IMR-90 (cell line): ENCODE data around the gene PODNL1. TPM values are rescaled to one million over a fixed set of nuclear protein-coding genes. Genes with fewer than 3 reads are reported as not detected.
A peak's percentile ranks its signal among the peaks of the same experiment; 100 is the strongest.

Experiments
- ATAC-seq: fragments of 200-7000 bp; cut with Tn5 transposase; 2 replicates; pipeline ENCODE4 v1.9.1; 2020; ENCODE audit warnings: low read depth, mild to moderate bottlenecking, moderate library complexity
- BruUV-seq: library from RNA; stranded (reverse); fragments of 400-500 nt; replicated peaks from 2 replicates; lab custom pipeline; 2021; lab: Mats Ljungman, UMichigan
- CTCF ChIA-PET: fragments of 300-600 bp; formaldehyde crosslinking; extraction: SDS; loops from one replicate; lab custom pipeline; 2021; ENCODE audit warnings: antibody characterized with exemption; lab: Yijun Ruan, JAX
- POLR2A ChIA-PET: fragments of 300-600 bp; sonication (Branson Sonifier 250); formaldehyde crosslinking; loops from one replicate; lab custom pipeline; 2022; ENCODE audit warnings: antibody characterized with exemption; ENCODE audit not compliant: unreplicated experiment; lab: Charles Lee
- DNase-seq: peaks from one replicate; pipeline ENCODE4 v3.0.0; 2013
- H2AFZ ChIP-seq: replicated peaks from 2 replicates; pipeline ENCODE3; 2013; ENCODE audit warnings: low read length, mild to moderate bottlenecking; ENCODE audit not compliant: poor library complexity
- H2AK5ac ChIP-seq: 2 replicates; pipeline ENCODE4 v1.6.1; 2013; ENCODE audit warnings: low read depth, low read length, inconsistent platforms
- H2AK9ac ChIP-seq: replicated peaks from 2 replicates; pipeline ENCODE3; 2013; ENCODE audit warnings: mild to moderate bottlenecking, low read depth, low read length, moderate library complexity; ENCODE audit not compliant: poor library complexity
- H2BK120ac ChIP-seq: 2 replicates; pipeline ENCODE4 v1.6.1; 2013; ENCODE audit warnings: low read depth, low read length, inconsistent platforms
- H2BK15ac ChIP-seq: 3 replicates; pipeline ENCODE4 v1.6.1; 2013; ENCODE audit warnings: low read depth, low read length, inconsistent platforms
- H2BK20ac ChIP-seq: 2 replicates; pipeline ENCODE4 v1.6.1; 2013; ENCODE audit warnings: low read depth, mild to moderate bottlenecking, inconsistent platforms, low read length, moderate library complexity
- H2BK5ac ChIP-seq: 2 replicates; pipeline ENCODE4 v1.6.1; 2013; ENCODE audit warnings: mild to moderate bottlenecking, low read depth, low read length, inconsistent platforms; ENCODE audit not compliant: poor library complexity, severe bottlenecking
- H3K14ac ChIP-seq: replicated peaks from 2 replicates; pipeline ENCODE4 v1.6.1; 2013; ENCODE audit warnings: low read depth, low read length, inconsistent platforms
- H3K18ac ChIP-seq: 2 replicates; pipeline ENCODE4 v1.6.1; 2013; ENCODE audit warnings: low read depth, low read length, control low read depth
- H3K23ac ChIP-seq: 2 replicates; pipeline ENCODE4 v1.6.1; 2013; ENCODE audit warnings: low read depth, low read length, inconsistent platforms
- H3K27ac ChIP-seq: 2 replicates; pipeline ENCODE4 v1.5.1; 2013; ENCODE audit warnings: mild to moderate bottlenecking, control low read depth, low read length; ENCODE audit not compliant: insufficient read depth
- H3K27me3 ChIP-seq: 2 replicates; pipeline ENCODE4 v1.6.1; 2013; ENCODE audit warnings: low read length; ENCODE audit not compliant: control insufficient read depth, insufficient read depth
- H3K36me3 ChIP-seq: 2 replicates; pipeline ENCODE4 v1.6.1; 2013; ENCODE audit warnings: low read length, mixed read lengths; ENCODE audit not compliant: control insufficient read depth, insufficient read depth
- H3K4ac ChIP-seq: 2 replicates; pipeline ENCODE4 v1.6.1; 2013; ENCODE audit warnings: low read depth, low read length, inconsistent platforms
- H3K4me1 ChIP-seq: 2 replicates; pipeline ENCODE4 v1.6.1; 2013; ENCODE audit warnings: low read length, mixed read lengths; ENCODE audit not compliant: control insufficient read depth, insufficient read depth
- H3K4me2 ChIP-seq: 2 replicates; pipeline ENCODE4 v1.6.1; 2013; ENCODE audit warnings: low read depth, mild to moderate bottlenecking, control low read depth, low read length, moderate library complexity
- H3K4me3 ChIP-seq: 2 replicates; pipeline ENCODE4 v1.5.1; 2013; ENCODE audit warnings: low read depth, mild to moderate bottlenecking, control low read depth, low read length, moderate library complexity; ENCODE audit not compliant: insufficient read depth
- H3K56ac ChIP-seq: 2 replicates; pipeline ENCODE4 v1.6.1; 2013; ENCODE audit warnings: low read length, inconsistent platforms; ENCODE audit not compliant: insufficient read depth; ENCODE audit errors: extremely low read depth
- H3K79me1 ChIP-seq, 2 experiments: 2 replicates each; pipeline ENCODE4 v1.6.1; 2013; ENCODE audit warnings: low read length in 2 of 2, inconsistent platforms in 1 of 2, low read depth in 1 of 2
- H3K9ac ChIP-seq: 2 replicates; pipeline ENCODE4 v1.6.1; 2013; ENCODE audit warnings: low read depth, low read length, control low read depth
- H3K9me1 ChIP-seq: 2 replicates; pipeline ENCODE4 v1.6.1; 2013; ENCODE audit warnings: low read length, inconsistent platforms; ENCODE audit not compliant: insufficient read depth
- H3K9me3 ChIP-seq: 2 replicates; pipeline ENCODE4 v1.6.1; 2013; ENCODE audit warnings: low read length; ENCODE audit not compliant: control insufficient read depth, insufficient read depth
- H4K20me1 ChIP-seq: 2 replicates; pipeline ENCODE4 v1.6.1; 2013; ENCODE audit warnings: low read length, inconsistent platforms; ENCODE audit not compliant: insufficient read depth
- H4K5ac ChIP-seq: 2 replicates; pipeline ENCODE4 v1.6.1; 2013; ENCODE audit warnings: mild to moderate bottlenecking, low read depth, low read length, control low read depth
- H4K8ac ChIP-seq, 2 experiments: 2 replicates each; pipeline ENCODE4 v1.6.1; 2013; ENCODE audit warnings: low read depth in 2 of 2, low read length in 2 of 2, control low read depth in 1 of 2, inconsistent platforms in 1 of 2
- H4K91ac ChIP-seq: 2 replicates; pipeline ENCODE4 v1.6.1; 2013; ENCODE audit warnings: low read depth, low read length, inconsistent platforms; ENCODE audit not compliant: insufficient read depth
- MAZ ChIP-seq: IDR thresholded peaks from 2 replicates; pipeline ENCODE4 v1.6.1; 2012; ENCODE audit warnings: low read depth, mild to moderate bottlenecking, low read length, improper control_type of control experiment, moderate library complexity, borderline replicate concordance
- POLR2A ChIP-seq: IDR thresholded peaks from 2 replicates; pipeline ENCODE4 v1.6.1; 2012; ENCODE audit warnings: mild to moderate bottlenecking, low read depth, low read length
- SMC3 ChIP-seq: fragments of 150-350 bp; IDR thresholded peaks from 2 replicates; pipeline ENCODE4 v1.6.1; 2016; ENCODE audit warnings: low read depth, mild to moderate bottlenecking, antibody characterized with exemption, low read length, moderate library complexity
- WGBS, 2 experiments: methylation state at CpG; one replicate each; pipeline versions ENCODE4 v1.1.5 to v1.1.7; 2013; ENCODE audit warnings: missing lambda C conversion rate in 2 of 2; ENCODE audit not compliant: insufficient read length in 1 of 2; ENCODE audit errors: extremely low coverage in 2 of 2; 5-methylcytosine and 5-hydroxymethylcytosine counted together
- dilution Hi-C: fragments of 300-500 bp; cut with HindIII; formaldehyde crosslinking; loops from one replicate; pipeline ENCODE4 v1.14.3; 2018; ENCODE audit warnings: low sequenced_read_pairs; ENCODE audit not compliant: unreplicated experiment
- in situ Hi-C: fragments of 300-500 bp; cut with MboI; formaldehyde crosslinking; loops from 3 replicates; pipeline ENCODE4 v1.14.3; 2019; ENCODE audit warnings: low sequenced_read_pairs, inconsistent platforms, mixed read lengths
- intact Hi-C: fragments of 100-400 bp; cut with micrococcal nuclease; formaldehyde crosslinking; loops from 2 replicates; pipeline ENCODE4 v1.10.0; 2022
- polyA plus RNA-seq, 3 experiments: library from polyadenylated mRNA; depleted of rRNA; stranded (reverse); fragments of >200 nt; gene quantifications; 2 replicates each; pipeline ENCODE4 v1.2.3, GENCODE V29; 2012; ENCODE audit warnings: low replicate concordance in 1 of 3
- total RNA-seq: library from RNA; depleted of rRNA; stranded (reverse); fragments of >200 nt; gene quantifications from 2 replicates; pipeline ENCODE4 v1.2.3, GENCODE V29; 2012
- TF ChIP-seq, protein P1 (sequence below): fragments of 150-350 bp; IDR thresholded peaks from 2 replicates; pipeline ENCODE4 v1.6.1; 2017; ENCODE audit warnings: mild to moderate bottlenecking, antibody characterized with exemption, low read length, low read depth
- TF ChIP-seq, protein P2 (sequence below): fragments of 150-350 bp; IDR thresholded peaks from 2 replicates; pipeline ENCODE4 v1.6.1; 2016; ENCODE audit warnings: low read depth, mild to moderate bottlenecking, low read length, moderate library complexity, borderline replicate concordance

PODNL1 gene
- total and polyA plus RNA-seq, 2 of the 4 experiments (the other 2 are of a cell fraction), result under 0.01 to 2.4 TPM

DNA sequence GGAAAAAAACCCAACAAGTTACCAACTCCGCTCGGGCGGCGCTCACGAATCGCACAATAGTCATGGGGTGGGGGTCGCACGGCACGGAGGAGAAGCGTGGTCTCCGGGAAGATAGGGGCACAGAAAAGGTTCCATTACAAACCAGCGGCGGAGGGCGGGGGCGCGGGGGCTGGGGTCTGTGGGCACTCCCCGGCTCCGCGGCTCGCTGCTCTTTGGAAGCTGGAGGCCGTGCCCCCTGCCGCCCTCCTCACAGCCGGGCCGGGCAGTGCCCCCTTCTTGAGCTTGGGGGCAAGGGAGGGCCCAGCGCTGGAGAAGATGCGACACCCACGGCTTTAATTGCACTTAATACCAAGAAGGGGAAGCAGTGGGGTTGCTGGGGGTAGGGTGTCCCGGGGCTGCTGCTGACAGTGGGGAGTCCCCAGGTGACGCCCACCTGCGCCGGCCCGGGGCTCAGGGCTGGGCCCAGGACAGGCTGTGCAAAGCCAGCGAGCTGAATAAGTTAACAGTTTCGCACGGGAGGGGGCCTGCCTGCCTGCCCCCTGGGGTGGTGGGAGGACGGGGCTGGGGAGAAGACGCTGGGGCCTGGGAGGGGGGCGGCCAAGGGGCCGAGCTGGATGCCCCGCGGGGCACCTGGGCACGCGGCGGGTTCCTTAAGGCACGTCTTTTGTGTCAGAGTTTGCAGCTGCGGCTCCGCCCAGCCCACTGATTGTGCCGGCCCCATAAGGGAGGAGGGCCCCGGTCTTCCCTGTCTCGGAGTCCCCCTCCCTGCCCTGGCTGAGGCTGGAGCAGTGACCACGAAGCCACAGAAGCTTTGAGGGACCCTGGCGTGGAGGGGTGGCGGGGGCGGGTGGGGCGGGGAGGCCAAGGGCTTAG is 23.8 kb upstream of the PODNL1 start:
- CTCF ChIA-PET, result interaction anchor here (0.8 kb wide), 1 partner anchor 9 kb away, joined by 3 read pairs; no protein-coding TSS in a partner anchor

More for the DNA sequence above, 23.8 kb upstream of the PODNL1 start:
- no peak overlapping the region for H3K27ac ChIP-seq
- DNase-seq (no peak), ATAC-seq (peak; percentile 55)
- no peak overlapping the region for H3K4me3 ChIP-seq
- WGBS, 2 experiments, result 88% methylated on average over 6 of the region's 55 CpGs; no CpG with 5 or more reads in 1 of the 2 experiments
- intact Hi-C loops, result no loop called here
- peaks cover 42% of the 10 kb centered on the region for H3K36me3 ChIP-seq
- no peak overlapping the region for H2BK15ac ChIP-seq
- no peak overlapping the region for H4K5ac ChIP-seq
- no peak overlapping the region for H3K56ac ChIP-seq
- no peak overlapping the region for H4K91ac ChIP-seq
- no peaks in the 10 kb centered on the region for H3K27me3 ChIP-seq
- peaks cover 7% of the 10 kb centered on the region for H4K20me1 ChIP-seq
- BruUV-seq, result no TSS peak
- H3K4me2 ChIP-seq, result no peak overlapping the region; the same call in 1 of the 2 replicates
- H2BK120ac ChIP-seq, result no peak overlapping the region
- H3K18ac ChIP-seq, result no peak overlapping the region
- no peak overlapping the region for H2AK5ac ChIP-seq
- H3K79me1 ChIP-seq, result peaks cover 0 to 8% of the 10 kb centered on the region in 2 experiments; a peak in 1 of 4 replicates
- H2BK5ac ChIP-seq, result no peak overlapping the region
- H3K4me1 ChIP-seq, result peaks cover 9% of the 10 kb centered on the region
- no peak overlapping the region for H3K4ac ChIP-seq
- peak overlapping the region; percentile 32 for H2AFZ ChIP-seq
- no peak overlapping the region for H4K8ac ChIP-seq
- no peak overlapping the region for H3K9ac ChIP-seq
- no peak for TF ChIP-seq MAZ
- no peak for TF ChIP-seq POLR2A
- no peak for TF ChIP-seq SMC3
- TF ChIP-seq, protein P1, sequence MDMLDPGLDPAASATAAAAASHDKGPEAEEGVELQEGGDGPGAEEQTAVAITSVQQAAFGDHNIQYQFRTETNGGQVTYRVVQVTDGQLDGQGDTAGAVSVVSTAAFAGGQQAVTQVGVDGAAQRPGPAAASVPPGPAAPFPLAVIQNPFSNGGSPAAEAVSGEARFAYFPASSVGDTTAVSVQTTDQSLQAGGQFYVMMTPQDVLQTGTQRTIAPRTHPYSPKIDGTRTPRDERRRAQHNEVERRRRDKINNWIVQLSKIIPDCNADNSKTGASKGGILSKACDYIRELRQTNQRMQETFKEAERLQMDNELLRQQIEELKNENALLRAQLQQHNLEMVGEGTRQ, result no peak
- TF ChIP-seq, protein P2, sequence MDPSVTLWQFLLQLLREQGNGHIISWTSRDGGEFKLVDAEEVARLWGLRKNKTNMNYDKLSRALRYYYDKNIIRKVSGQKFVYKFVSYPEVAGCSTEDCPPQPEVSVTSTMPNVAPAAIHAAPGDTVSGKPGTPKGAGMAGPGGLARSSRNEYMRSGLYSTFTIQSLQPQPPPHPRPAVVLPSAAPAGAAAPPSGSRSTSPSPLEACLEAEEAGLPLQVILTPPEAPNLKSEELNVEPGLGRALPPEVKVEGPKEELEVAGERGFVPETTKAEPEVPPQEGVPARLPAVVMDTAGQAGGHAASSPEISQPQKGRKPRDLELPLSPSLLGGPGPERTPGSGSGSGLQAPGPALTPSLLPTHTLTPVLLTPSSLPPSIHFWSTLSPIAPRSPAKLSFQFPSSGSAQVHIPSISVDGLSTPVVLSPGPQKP, result no peak
- in situ Hi-C loops, result no loop called here
- dilution Hi-C loops, result no loop called here
- POLR2A ChIA-PET, result no interaction called here
- no peak overlapping the region for H2AK9ac ChIP-seq
- no peak overlapping the region for H3K23ac ChIP-seq
- no peak overlapping the region for H3K14ac ChIP-seq
- H3K9me1 ChIP-seq, result no peaks in the 10 kb centered on the region; the same call in 1 of the 2 replicates
- no peak overlapping the region for H2BK20ac ChIP-seq
- H3K9me3 ChIP-seq, result no peaks in the 10 kb centered on the region
